ENCODE results near the gene P2RY14. TPM values are rescaled to one million over a fixed set of nuclear protein-coding genes. Genes with fewer than 3 reads are reported as not detected.

The P2RY14 gene
- total RNA-seq, 1 donor, result not detected

GRCh38 chr3:151197981-151198767, 80.2 kb downstream of the P2RY14 start:
- peak; percentile 75 for DNase-seq (ENCODE audit: low read depth)
- no peak overlapping the region for H3K4me3 ChIP-seq (ENCODE audit: low read depth, low read length)
- TF ChIP-seq CTCF (IDR thresholded peaks at IDR 0.05; ENCODE audit: insufficient read depth, low read length), result no peak

- no peak for TF ChIP-seq CTCF (IDR thresholded peaks at IDR 0.05; ENCODE audit: insufficient read depth, low read length)
- DNase-seq (ENCODE audit: low read depth), result no peak
- H3K4me3 ChIP-seq (ENCODE audit: low read depth, low read length), result no peak overlapping the region
Measured at GRCh38 chr3:151197228-151197627, 81.1 kb downstream of the P2RY14 start.

GRCh38 chr3:151196434-151196833, 81.9 kb downstream of the P2RY14 start:
- no peak for TF ChIP-seq CTCF (IDR thresholded peaks at IDR 0.05; ENCODE audit: insufficient read depth, low read length)
- DNase-seq (ENCODE audit: low read depth), result no peak
- no peak overlapping the region for H3K4me3 ChIP-seq (ENCODE audit: low read depth, low read length)

GRCh38 chr3:151195826-151196225, 82.5 kb downstream of the P2RY14 start:
- no peak for DNase-seq (ENCODE audit: low read depth)
- no peak overlapping the region for H3K4me3 ChIP-seq (ENCODE audit: low read depth, low read length)
- TF ChIP-seq CTCF (IDR thresholded peaks at IDR 0.05; ENCODE audit: insufficient read depth, low read length), result no peak

GRCh38 chr3:151192545-151192944, 85.8 kb downstream of the P2RY14 start:
- H3K4me3 ChIP-seq (ENCODE audit: low read depth, low read length), result no peak overlapping the region
- no peak for DNase-seq (ENCODE audit: low read depth)
- TF ChIP-seq CTCF (IDR thresholded peaks at IDR 0.05; ENCODE audit: insufficient read depth, low read length), result no peak

- TF ChIP-seq CTCF (IDR thresholded peaks at IDR 0.05; ENCODE audit: insufficient read depth, low read length), result no peak
- DNase-seq (ENCODE audit: low read depth), result no peak
- no peak overlapping the region for H3K4me3 ChIP-seq (ENCODE audit: low read depth, low read length)
Measured at GRCh38 chr3:151191095-151191494, 87.2 kb downstream of the P2RY14 start.

- no peak for TF ChIP-seq CTCF (IDR thresholded peaks at IDR 0.05; ENCODE audit: insufficient read depth, low read length)
- no peak overlapping the region for H3K4me3 ChIP-seq (ENCODE audit: low read depth, low read length)
- no peak for DNase-seq (ENCODE audit: low read depth)
Measured at GRCh38 chr3:151183265-151183671, 95.1 kb downstream of the P2RY14 start.
